NOMO-1 treated with DMSO at 0.1 percent for 48 hours (cell line): ENCODE data around the gene ZNF598.

ENCODE experiments used
- DNase-seq: peaks from one replicate; lab custom pipeline; 2025; ENCODE audit not compliant: unreplicated experiment; lab: John Stamatoyannopoulos, UW

The ZNF598 gene

DNA sequence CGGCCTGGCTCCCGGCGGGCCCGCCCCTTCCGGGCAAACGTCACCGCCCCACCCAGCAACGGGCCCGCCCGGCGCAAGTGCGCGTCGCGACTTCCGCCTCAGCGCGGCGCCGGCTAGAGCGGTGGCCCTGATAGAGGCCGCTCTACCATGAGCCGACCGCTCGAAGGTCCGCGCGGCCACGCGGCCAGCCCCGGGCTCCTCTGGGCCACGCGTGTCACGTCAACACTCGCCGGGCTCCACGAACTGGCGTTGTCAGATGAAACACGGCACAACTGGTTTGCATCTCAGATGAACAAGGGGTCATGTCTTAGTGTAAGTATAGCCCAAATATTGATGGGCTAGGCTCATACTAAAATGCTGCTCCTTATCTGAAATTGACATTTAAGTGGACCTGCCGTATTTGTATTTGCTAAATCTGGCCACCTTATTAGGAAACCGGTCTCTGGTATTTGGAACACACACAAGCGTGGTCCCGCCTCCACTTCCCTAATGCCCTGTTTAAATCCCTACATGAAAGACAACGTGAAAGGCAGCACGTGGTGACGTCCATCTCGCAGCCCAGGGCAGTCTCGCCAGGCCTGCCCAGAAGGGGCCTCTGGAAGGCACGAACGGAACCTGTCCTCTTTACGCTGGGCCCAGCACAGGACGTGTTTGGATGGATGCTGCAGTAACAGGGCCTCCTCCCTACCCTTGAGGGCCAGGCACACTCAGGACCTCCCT is at the start of gene ZNF598:
ZNF598 (minus strand) TSS at position 31 of the 720 bp plus-strand sequence.
- peak; percentile 77 for DNase-seq

DNA sequence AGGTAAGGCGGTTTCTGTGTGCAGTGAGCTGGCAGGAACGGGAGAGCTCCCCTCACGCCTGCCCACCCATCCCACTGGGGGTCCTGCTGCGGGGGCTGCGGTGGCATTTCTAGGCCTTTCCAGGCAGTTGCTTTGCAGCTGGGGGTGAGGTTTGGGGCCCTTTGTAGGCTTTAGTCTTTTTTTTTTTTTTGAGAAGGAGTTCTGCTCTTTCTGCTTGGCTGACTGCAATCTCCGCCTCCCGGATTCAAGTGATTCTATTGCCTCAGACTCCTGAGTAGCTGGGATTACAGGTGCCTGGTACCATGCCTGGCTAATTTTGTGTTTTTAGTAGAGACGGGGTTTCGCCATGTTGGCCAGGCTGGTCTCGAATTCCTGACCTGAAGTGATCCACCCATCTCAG is 49.3 kb upstream of the ZNF598 start:
- no peak for DNase-seq

DNA sequence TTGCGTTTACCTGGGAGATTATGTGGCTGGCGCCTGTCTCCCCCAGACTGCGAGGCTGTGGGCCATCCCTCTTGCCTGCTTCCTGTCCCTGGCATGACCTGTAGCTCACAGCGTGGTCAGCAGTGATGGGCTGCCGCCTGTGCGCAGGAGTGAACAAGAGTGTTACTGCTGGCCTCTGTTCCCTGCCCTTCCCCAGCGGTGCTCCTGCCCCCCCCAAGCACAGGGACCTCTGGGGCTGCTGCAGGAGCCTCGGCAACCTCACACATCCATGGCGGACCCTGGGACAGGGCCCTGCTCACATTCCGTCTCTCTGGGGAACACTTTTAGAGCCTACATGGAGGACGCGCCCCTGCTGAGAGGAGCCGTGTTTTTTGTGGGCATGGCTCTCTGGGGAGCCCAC is 48.8 kb upstream of the ZNF598 start:
- no peak for DNase-seq

DNA sequence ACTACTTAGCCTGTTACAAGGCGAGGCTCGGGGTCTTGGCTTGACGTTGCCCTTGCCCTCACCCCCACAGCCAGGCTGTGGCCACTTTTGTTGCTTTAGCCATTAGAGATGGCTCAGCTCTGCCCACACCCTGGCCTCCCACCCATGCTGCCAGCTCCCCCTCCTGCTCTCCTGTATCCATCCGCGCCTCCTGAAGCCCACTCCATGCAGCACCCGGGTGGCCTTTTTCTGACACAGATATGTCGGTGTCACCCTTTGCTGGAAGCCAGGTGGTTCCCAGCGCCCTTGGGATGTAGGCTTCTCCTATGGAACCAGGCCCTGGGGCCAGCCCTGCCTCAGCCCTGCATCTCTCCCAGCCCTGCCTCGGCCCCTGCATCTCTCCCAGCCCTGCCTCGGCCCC is 47.8 kb upstream of the ZNF598 start:
- DNase-seq = no peak

DNA sequence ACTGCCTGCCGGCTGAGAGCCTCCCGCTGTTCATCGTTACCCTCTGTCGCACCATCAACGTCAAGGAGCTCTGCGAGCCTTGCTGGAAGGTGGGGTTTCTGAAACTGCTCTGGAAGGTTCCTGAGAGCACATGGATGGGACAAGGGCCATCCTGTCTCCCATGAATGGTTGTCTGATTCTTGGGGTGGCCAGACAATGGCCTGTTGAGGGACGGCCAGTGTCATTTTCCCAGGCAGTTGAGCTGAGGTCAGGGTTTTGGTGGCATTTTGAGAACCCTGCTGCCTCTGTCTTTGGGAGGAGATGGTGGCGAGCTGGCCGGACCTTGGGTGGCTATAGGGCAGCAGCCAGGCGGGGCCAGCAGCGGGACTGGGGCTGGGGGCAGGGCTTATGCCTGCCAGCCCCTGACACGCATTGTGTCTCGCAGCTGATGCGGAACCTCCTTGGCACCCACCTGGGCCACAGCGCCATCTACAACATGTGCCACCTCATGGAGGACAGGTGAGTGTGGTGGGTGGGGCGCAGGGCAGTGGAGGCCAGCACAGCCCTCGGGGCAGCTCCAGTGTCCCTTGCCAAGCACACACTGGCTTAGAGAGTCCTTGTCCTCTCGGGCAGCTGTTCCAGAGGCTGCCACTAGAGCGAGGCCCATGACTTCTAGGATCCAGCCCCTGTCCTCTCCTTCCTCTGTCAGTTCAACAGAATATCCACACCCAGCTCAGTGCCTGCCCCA is 47.2 kb upstream of the ZNF598 start:
- DNase-seq = no peak

DNA sequence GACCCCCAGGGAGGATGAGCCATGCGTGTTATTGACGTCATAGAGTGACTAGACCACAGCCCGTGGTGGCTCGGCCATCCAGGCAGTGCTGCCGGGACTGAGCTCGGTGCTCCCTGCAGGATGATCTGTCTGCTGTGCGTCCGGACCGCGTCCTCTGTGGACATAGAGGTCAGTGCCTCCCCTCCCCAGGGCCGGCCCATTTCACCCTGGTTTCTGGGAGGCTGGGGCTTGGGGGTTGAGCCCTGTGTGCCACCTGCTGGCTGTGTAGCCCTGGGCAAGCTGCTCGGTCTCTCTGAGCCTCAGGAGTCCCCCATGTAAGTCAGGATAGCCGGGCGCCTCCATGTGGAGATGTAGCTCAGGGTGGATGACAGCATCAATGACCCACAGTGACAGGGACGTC is 46.5 kb upstream of the ZNF598 start:
- DNase-seq = no peak

DNA sequence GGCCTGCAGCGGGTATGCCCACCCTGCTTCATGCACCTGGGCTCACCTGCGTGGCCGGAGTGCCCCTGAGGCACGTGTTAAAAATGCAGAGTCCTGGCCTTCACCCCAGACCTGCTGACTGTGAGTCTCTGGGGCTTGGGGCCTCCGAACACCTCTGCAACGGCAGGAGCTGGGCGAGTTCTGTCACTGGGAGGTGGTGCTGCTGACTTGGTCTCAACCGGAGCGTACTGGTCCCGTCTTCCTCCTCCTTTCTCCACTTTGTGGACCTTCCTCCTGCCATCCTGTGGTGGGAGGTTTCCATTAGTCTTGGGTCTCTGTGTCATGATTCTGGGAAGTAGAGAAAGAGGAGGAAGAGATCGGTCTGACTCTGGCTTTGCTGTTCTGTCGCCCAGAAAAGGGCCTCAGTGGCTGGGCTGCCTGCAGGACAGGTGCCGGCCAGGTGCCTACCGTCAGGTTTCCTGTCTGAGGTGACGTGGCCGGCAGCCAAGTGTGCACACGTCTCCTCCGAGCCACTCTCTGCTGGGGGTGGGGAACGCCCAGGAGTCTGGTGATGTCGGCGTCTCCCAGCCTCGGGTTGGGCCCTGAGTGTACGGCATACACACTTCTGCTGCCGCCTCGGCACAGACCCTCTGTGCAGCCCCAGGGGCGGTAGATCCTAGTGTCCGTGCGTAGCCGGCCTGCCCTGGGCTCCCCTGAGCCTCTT is 45.1 kb upstream of the ZNF598 start:
- no peak for DNase-seq

DNA sequence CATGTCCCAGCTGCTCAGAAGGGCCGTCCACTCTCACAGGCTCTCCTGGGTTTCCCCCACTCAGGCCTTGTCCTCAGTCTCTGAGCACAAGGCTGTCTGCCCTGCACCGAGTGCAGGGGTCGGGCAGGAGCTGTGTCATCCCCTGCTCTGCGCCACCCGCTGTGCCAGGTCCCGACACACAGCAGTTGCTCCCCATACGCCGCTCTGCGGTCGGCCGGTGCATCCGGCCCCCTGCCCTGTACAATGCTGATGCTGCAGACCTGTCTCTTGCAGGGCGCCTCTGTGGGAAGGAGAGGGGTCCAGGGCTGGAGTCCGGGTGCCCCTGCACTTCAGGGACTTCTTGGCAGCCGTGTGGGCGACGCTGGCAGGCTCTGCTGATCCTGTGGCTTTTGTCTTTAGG is 44.3 kb upstream of the ZNF598 start:
- DNase-seq = no peak

DNA sequence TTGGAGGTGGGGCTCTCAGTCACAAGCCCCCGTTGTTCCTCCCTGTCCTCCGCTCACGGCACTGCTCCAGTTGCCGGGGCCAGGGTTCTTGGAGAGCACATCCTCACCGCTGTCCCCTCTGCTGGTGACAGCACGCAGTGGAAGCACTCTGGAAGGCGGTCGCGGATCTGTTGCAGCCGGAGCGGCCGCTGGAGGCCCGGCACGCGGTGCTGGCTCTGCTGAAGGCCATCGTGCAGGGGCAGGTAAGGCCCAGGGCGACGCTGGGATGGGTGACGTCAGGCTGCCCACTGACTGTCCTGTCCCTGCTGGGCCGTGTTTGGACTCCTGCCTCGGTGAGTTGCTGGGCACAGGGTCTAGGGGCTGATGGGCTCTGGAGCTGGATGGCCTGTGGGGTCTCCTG is 43.6 kb upstream of the ZNF598 start:
- DNase-seq = no peak

DNA sequence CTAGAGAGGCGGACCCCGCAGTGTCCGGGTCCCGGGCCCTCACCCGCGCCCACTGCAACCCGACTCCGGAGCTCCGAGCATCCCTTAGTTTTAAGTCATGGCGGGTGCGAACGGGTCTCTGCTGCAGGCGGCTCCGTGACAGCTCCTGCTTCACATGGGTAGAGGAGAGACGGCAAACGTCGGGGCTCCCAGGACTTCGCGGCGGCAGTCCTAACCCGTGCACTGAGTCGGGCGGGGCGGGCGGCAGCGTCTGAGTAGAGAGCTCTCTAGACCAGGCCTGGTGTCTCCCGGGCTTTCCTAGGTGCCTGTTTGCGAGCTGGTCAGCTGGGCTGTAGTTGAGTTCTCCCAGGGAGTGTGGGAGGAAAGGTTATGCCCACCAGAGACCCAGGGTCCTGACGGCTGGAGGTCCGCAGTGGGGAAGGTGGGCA is 38.5 kb upstream of the ZNF598 start:
- no peak for DNase-seq

DNA sequence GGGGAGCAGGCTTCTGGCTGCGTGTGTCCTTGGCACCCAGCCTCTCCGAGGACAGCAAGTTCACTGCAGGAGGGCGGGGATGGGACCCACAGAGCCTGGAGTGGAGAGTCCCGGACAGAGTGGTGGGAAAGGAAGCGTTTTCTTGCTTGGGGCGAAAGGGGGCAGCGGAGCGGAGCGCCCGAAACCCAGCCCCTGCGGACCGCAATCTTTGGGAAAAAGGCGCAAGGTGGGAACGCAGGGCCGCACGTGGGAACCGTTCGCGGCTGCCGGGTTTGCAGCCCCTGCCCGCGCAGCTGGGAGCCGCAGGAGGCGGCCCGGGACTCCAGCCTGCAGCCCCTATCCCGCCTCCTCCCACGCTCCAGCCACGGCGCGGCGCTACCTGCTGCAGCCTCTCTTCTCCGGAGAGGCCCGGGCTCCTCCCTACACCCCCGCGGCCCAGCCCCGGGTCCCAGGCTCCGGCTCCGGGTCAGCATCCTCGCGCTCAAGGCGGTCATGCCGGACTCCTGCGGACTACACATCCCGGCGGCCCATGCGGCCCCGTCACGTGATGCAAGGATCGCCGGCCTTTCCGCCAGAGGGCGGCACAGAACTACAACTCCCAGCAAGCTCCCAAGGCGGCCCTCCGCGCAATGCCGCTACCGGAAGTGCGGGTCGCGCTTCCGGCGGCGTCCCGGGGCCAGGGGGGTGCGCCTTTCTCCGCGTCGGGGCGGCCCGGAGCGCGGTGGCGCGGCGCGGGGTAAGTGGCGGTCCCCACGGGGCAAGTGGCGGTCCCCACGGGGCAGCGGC is 37.9 kb upstream of the ZNF598 start, which contains the start of the genes NTHL1 and TSC2:
NTHL1 (minus strand) TSS at position 505 of the 786 bp plus-strand sequence; CDS start at position 494, 11 bp downstream.
TSC2 (plus strand) TSS at position 656 of the 786 bp plus-strand sequence. CDS start 631 bp downstream, outside the sequence.
- peak; percentile 93 for DNase-seq

DNA sequence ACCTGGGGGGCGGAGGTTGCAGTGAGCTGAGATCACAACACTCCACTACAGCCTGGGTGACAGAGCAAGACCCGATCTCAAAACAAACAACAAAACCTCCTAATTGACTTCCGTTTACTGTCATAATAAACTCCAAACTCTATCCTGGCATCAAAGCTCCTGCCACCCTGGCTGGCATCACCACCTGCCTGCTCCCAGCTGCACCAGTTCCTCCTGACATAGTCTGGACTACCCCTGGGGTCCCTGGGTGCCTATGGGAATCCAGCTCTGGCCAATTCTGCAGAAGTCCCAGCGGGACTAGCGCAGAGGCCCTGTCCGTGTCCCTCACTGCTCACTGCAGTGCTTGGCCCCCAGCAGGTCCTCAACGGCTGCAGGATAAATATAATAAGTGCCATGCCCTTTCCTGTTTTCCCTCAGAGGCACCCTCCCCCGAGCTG is 37.3 kb upstream of the ZNF598 start:
- DNase-seq = no peak

DNA sequence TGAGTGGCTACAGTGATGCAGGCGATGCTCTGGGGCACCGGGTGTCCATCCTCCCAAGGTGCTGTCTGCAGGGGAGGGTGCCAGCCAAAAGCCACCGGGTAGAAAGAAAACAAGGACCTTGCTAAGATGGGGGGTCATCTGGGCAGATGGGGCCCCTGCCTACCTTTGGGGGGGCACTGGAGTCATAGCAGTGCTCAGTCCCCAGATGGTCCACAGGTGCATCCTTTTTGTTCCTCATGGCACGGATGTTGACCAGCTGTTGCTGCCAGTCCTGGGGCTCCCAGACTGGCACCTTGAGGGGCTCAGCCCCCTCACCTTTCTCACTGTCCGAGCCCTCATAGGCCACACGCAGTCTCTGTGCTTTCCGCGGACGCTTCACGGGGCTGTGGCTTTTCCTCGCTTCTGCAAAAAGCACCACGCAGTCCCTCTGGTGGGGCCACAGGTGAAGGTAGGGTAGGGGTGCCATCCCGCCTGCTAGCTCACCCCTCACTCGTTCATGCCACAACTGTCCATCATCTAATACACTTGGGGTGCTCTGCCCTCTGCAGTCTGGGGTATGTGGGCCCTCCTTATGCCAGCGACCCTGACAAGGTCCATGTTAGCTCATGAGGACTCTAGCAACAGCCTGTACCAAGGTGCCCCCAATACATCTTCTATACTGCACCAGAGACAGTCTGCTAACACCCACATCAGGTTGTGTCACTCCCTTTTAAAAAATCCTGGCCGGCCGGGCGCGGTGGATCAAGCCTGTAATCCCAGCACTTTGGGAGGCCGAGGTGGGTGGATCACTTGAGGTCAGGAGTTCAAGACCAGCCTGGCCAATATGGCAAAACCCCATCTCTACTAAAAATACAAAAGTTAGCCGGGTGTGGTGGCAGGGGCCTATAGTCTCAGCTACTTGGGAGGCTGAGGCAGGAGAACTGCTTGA is 36.6 kb upstream of the ZNF598 start:
- no peak for DNase-seq

DNA sequence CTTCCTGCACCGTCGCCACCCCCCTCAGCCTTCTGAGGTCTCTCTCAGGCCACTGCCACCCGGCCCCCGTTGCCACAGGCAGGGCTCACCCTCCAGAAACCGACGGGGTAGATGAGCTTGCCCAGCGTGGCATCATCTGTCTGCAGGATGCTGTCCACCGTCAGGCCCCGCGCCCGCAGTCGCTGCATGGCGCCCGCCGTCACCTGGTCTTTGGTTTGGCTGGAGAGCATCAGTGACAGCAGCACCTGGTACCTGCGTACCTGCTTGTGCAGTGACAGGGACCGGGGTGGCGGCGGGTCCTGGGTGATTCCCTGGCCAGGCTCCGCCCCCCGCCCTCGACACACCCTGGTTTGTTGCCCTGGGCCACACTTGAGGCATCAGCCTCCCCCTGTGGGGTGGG is 34.9 kb upstream of the ZNF598 start:
- DNase-seq = no peak

DNA sequence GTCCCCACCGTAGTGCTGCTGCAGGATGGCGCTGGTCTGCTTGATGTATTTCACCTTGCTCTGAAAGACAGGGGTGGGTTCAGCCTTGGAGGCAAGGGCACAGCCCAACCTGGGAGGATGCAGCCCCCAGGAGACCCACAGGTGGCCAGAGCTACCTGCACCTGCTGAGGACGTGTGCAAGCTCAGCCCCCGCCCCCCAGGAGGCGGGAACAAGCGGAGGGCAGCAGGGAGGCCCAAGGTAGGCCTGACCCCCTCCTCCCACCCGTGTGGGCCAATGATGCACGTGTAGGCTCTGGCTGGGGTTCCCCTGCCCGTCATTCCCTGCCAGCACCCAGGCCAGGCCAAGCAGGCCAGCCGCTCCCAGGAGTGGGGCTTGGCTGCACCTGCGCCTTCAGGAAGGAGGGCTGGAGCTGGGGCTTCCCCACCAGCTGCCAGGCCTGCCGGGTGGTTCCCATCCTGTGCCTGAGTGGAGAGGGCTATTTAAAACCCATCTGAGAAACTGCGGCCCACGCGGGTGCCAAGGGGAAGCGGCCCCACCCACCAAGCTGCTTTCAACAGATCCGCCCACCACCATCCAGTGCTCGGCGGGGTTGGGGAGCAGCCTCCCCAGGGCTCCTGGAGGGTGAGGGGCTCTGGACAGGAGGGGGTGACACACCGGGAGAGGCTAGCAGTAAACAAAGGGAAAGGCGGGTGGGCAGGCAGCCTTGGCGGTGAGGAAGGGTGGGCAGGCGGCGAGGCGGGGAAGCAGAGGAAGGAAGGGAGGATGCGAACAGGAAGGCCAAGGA is 34.2 kb upstream of the ZNF598 start:
- no peak for DNase-seq

DNA sequence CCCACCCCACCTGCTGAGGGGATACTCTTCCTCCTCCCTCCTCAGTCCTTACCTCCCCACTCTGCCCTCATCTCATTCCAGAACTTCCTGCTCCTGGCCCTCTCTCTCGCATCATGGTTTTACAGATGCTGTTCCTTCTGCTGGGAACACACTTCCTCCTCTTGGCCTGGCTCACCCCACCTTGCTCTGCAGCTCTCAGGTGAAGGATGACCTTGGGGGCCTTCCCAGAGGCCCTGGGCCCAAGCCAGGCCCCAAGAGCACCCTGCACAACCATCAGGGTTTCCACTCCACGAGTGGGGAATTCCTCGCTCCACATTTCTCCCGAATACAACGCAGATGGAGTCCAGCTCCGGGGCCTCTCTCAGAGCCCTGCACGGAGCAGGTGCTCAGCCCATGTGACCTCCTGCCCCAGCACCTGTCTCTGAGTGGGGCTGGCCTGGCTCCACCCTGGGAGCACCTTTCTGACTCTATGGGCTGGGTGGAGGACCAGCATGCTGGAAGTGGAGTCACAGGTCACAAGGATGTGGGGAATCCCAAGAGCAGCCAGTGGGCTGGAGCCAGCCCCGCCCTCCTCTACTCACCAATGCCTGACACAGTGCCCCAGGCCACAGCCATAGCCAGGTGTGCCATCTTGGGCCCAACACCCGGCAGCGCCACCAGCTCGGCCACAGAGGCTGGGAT is 33.5 kb upstream of the ZNF598 start:
- no peak for DNase-seq

DNA sequence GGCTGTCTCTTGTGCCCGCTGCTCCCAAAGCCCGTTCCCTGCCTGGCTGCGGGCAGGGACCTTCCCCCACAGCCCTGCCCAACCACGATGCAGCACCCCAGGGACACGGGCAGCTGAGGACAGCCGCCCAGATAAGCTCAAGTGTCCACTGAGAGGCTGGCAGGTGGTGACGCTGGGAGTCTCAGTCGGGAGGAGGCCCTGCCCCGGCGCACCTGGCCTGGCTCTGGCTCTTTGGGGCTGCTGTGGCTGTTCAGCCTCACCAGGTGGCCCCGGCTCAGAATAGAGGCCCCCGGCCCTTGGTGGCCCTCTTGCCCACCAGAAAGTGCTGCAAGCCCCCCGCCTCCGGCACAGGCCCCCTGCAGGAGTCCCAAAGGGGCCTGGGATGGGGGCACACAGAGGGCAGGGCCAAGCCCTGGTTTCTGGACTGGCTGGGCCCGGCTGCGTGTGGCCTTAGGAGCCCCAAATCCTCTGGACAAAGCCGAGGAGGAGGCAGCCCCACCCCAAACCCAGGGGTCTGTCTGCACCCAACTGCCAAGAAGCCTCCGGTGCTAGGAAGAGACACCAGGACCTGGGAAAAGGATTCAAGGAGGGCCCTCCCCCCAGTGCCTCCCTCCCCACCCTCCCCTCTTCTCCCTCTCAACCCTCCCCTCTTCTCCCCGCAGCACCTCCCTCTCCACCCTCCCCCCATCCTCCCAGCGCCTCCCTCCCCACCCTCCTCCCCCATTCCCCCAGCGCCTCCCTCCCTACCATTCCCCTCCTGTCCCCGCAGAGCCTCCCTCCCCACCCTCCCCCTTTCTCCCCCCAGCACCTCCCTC is 32.8 kb upstream of the ZNF598 start:
- DNase-seq = no peak
